Activated T-cell treated with anti-CD3 and anti-CD28 coated beads, Interleukin-2, amount 50 U/mL, for 48 hours (primary cell): ENCODE measurements around the gene CRAMP1.
A peak's percentile ranks its signal among the peaks of the same experiment; 100 is the strongest.

Experiments
- DNase-seq, 2 experiments: peaks; one replicate each; pipeline ENCODE4 v3.0.0-alpha.2; 2020

Gene CRAMP1

GRCh38 chr16:1602285-1602684, 9.9 kb upstream of the CRAMP1 start:
- no peak for DNase-seq

- DNase-seq, result no peak
Measured at GRCh38 chr16:1606774-1607173, 5.4 kb upstream of the CRAMP1 start.

- DNase-seq, result no peak
Measured at GRCh38 chr16:1607971-1608370, 4.2 kb upstream of the CRAMP1 start.

- DNase-seq, result peak; percentile 94 to 95
Measured at GRCh38 chr16:1610071-1610898, 1.9 kb upstream of the CRAMP1 start.

DNA sequence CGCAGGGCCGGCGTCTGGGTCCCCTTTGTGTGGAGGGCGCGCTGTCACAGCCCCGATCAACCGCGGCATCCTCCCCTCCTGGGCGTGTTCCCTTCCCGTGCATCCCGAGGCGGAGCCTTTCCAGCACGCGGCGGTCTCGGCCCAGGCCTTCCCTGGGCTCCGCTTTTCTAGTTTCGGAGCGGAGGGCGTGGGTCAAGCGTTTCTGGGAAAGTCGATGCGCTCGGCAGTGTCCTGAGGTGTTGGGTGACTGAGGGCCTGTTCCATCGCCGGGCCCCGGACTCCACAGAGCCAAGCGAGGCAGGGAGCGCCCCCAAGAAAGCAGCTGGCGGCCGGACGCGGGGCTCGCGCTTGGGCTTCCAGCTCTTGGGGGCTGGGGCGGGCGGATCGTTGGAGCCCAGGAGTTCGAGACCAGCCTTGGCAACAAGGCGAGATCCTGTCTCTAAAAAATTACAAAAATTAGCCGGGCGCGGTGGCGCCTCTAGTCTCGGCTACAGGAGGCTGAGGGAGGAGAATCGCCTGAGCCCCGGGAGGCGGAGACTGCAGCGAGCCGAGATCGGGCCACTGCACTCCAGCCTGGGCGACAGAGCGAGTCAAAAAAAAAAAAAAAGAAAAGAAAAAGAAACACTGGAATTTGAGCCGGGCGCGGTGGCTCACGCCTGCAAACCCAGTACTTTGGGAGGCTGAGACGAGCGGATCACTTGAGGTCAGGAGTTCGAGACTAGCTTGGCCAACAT, 1.1 kb upstream of the CRAMP1 start:
- DNase-seq, result no peak

DNA sequence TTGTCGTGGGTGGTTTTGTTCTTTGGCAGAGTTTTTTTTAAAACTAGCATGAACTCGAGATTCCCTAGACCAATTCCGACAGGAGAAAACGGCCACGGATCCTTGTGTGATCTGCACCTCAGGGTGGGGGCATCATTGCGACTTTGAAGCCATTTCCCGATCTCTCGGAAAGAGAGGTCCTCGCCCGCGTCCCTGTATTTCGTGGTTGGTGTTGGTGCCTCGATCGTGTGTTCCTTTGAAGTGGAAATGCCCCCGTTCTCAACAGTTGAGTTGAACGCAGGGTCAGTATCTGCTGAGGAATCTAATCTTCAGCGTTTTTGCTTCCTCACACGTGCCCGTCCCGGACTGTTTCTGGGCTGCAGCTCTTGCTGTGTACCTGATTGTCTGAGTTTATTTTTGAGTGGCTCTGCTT, 1.1 kb downstream of the CRAMP1 start:
- DNase-seq, result peak; percentile 29 to 35

DNA sequence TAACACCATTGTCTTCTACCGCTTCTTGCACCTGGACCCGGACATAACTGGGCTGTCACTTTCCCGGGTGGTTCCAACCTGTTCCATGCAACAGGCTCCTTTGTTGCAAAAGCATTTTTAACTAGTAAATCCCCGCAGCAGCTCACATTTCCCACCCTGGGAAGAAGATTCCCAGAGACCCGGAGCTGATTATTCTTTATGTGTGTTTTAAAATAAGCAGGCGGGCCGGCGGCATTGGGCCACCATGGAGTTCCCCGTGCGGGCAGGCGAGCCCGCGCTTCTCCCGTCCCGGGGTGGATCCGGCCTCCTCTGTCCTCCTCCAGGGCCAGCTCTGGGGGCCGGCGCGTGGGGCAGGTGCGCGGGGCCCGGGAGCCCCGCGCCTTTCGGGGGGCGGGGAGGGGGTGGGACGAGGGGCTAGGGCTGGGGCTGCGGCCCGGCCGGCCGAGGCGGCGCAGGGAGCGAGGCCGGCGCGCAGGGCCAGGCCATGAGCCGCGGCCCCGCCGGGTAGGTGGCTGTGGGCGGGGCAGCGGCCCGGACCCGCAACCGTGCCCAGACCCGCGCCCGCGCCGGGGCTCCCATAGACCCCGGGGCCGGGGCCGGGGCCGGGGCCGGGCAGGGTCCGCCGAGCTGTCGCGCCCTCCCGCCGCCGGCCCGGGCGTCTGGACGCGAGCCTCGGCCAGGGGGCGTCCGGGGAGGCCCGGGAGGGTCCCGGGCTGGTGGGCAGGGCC, 1.7 kb downstream of the CRAMP1 start:
- peak; percentile 42 to 43 for DNase-seq

DNA sequence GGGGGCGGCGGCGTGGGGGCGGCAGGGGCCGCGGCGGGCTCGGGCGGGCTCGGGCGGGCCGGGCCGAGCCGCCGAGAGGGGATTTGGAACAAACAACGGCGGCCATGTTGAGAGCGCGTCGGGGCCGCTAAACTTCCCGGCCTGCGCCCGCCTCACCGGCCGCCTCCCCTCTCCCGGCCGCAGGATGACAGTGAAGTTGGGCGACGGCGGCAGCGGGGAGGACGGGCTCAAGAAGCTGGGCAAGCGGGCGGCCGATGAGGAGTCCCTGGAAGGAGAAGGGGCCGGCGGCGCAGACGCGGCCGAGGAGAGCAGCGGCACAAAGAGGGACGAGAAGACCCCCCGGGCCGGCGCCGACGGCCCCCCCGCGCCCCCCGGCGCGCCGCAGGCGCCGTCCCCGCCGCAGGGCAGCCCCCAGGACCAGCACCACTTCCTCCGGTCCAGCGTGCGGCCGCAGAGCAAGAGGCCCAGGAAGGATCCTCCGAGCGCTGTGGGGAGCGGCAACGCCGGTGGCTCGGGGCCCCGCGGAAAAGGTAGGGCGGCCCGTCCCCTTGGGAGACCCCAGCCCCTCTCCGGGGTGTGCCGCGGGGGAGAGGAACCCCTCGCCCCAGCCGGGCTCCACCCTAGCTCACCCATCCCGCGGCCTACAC, 2.4 kb downstream of the CRAMP1 start:
- DNase-seq, result peak; percentile 31 to 48

GRCh38 chr16:1615761-1616160, 3.6 kb downstream of the CRAMP1 start:
- DNase-seq, result no peak

GRCh38 chr16:1619976-1620375, 7.8 kb downstream of the CRAMP1 start:
- DNase-seq, result no peak

GRCh38 chr16:1620391-1620790, 8.2 kb downstream of the CRAMP1 start:
- DNase-seq, result peak; percentile 22 to 29

- DNase-seq, result no peak
Measured at GRCh38 chr16:1621851-1622250, 9.7 kb downstream of the CRAMP1 start.

- no peak for DNase-seq
Measured at GRCh38 chr16:1626327-1626726, 14.2 kb downstream of the CRAMP1 start.

DNA sequence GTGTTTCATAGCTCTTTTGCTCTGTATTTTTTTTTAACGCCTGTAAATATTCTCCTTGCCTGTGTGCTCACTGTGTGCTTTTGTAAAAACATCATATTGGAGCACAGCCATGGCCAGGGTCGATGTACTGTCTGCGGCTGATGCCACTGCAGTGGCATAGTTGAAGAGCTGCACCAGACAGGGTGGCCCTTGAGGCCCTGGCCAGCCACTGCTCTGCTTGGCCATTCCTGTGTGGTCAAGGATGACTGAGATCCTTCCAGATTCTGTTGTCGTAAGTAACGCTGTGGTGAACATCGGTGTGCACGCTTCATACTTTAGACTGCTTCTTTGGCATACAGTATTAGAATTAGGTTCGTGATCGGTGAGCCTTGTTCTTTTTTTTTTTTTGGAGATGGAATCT, 14.6 kb downstream of the CRAMP1 start:
- DNase-seq, result no peak

GRCh38 chr16:1630450-1631213, 18.5 kb downstream of the CRAMP1 start:
- no peak for DNase-seq

- DNase-seq, result no peak
Measured at GRCh38 chr16:1631230-1631629, 19.1 kb downstream of the CRAMP1 start.

DNA sequence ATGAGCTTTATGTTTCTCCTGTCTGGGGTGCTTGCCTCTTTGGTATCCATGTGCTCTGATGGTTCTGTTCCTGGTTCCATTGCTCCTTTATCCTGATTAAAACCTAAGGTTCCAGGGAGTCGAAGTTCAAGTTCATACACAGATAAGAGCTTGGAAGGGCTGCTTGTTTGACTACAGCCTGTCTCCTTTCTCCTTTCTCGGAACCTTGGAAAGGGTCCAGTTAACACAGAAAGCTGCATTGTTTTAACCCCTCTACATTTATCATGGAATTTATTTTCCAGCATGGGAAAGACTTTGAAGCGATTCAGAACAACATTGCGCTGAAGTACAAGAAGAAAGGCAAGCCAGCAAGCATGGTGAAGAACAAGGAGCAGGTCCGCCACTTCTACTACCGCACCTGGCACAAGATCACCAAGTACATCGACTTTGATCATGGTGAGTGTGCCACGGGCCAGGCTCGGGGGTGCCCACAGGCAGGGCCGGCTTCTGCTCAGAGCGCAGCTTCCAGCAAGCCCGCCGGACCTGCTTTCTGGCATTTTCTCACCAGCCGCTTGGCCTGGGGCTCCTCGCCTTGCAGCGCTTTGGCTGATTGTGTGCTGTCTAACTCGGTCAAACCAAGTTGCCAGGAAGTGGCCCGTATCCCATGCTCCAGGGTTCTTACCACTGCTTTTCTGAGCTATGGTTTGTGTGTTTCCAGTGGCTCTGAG, 19.9 kb downstream of the CRAMP1 start:
- no peak for DNase-seq

DNA sequence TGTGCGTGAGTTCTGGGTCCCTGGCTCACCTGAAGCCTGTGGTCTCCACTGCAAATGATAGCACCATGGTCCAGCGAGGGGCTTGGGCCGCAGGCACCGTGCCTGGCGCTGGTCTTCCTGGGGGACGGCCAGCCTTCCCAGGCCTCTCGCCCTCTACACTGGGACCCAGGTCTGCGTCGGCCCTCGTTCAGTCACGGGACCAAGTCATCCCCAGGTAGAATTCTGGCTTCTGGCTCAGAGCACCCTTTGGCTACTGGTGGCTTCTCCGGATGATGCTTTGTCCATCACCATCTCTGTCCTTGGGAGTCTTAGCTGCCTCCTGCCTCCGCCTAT, 20.4 kb downstream of the CRAMP1 start:
- no peak for DNase-seq

GRCh38 chr16:1633310-1633709, 21.1 kb downstream of the CRAMP1 start:
- DNase-seq, result no peak

DNA sequence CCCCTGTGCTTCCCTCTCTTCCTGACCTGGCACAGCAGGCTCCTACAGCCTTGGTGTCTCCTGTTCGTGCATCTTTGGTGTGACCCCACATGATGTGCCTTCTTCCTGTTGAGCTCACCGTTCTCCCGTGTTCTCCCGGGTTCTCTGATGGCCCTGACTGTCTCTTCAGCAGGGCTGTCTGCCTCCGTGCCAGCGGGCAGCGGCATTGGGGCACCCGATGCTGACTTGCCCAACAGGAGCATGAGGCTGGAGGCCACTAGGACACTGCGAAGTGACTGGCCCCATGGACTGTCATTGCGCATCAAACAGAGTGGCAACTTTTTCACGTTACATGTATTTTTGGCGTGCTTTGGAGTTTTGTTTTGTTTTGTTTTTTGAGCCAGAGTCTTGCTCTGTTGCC, 22.4 kb downstream of the CRAMP1 start:
- no peak for DNase-seq

DNA sequence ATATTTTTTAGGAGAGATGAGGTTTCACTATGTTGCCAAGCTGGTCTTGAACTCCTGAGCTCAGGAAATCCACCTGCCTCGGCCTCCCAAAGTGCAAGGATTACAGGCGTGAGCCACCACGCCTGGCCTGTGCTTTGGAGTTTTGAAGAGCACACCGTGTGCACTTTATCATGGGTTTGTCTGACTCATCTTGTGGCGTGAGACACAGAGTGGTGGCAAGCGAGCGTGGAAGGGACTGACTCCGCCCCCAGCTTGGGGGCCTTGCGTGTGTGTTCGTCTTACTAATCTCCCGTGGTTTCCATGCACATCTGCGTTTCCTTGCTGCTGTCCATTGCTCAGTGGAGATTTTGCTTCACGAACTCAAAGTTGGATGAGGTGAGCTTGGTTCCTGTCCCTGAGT, 22.9 kb downstream of the CRAMP1 start:
- peak; percentile 27 to 31 for DNase-seq

DNA sequence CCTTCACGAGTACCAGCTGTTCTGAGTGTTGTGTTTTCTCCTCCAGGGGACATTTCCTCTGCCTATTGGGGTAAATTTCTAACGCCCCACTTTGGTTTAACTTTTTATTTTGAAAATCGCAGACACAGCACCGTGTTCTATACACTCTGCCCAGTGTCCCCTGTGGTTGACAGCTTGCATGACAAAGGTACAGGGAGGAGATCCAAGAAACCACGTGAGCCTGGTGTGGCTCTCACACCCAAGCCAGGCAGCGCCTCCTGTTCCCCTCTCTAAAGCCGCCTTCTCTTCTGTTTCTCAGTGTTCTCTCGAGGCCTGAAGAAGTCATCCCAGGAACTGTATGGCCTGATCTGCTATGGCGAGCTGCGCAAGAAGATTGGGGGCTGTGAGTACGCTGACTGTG, 25.4 kb downstream of the CRAMP1 start:
- no peak for DNase-seq
